Activated T-helper 1 cell treated with anti-CD3 and anti-CD28 coated beads, Interleukin-12 subunit alpha, Interleukin-12 subunit beta, Interleukin-2, Interleukin-4 antibody, amounts not matched to agents 30 ng/mL and 10 ng/mL and 1 ng/mL, durations not matched to agents 14 hours and 24 hours and 36 hours (primary cell): ENCODE measurements around the gene PRDM15. TPM values are rescaled to one million over a fixed set of nuclear protein-coding genes. Genes with fewer than 3 reads are reported as not detected.

Source experiments
- DNase-seq: peaks from one replicate; pipeline ENCODE4 v3.0.0; 2021; ENCODE audit warnings: low spot score
- H3K27ac Mint-ChIP-seq: one replicate; pipeline ENCODE4 v1.8.0; 2021; ENCODE audit warnings: mild to moderate bottlenecking, mixed read lengths
- H3K27me3 Mint-ChIP-seq: one replicate; pipeline ENCODE4 v1.8.0; 2022; ENCODE audit warnings: mild to moderate bottlenecking, moderate library complexity, mixed read lengths; ENCODE audit not compliant: insufficient read depth
- H3K36me3 Mint-ChIP-seq: one replicate; pipeline ENCODE4 v1.8.0; 2021; ENCODE audit warnings: low read depth, mixed read lengths
- H3K4me1 Mint-ChIP-seq: one replicate; pipeline ENCODE4 v1.8.0; 2021; ENCODE audit warnings: low read depth, mixed read lengths
- H3K4me3 Mint-ChIP-seq: one replicate; pipeline ENCODE4 v1.8.0; 2021; ENCODE audit warnings: mild to moderate bottlenecking, moderate library complexity, mixed read lengths
- H3K9me3 Mint-ChIP-seq: one replicate; pipeline ENCODE4 v1.8.0; 2021; ENCODE audit warnings: mixed read lengths
- intact Hi-C: fragments of 100-400 bp; cut with micrococcal nuclease; formaldehyde crosslinking; loops from one replicate; pipeline ENCODE4 v1.15.1; 2024
- total RNA-seq: library from RNA; stranded (reverse); gene quantifications from 2 replicates; pipeline ENCODE4 v1.2.3, GENCODE V29; 2022

Gene PRDM15
- total RNA-seq = 18.1 and 18.4 TPM in 2 replicates

DNA sequence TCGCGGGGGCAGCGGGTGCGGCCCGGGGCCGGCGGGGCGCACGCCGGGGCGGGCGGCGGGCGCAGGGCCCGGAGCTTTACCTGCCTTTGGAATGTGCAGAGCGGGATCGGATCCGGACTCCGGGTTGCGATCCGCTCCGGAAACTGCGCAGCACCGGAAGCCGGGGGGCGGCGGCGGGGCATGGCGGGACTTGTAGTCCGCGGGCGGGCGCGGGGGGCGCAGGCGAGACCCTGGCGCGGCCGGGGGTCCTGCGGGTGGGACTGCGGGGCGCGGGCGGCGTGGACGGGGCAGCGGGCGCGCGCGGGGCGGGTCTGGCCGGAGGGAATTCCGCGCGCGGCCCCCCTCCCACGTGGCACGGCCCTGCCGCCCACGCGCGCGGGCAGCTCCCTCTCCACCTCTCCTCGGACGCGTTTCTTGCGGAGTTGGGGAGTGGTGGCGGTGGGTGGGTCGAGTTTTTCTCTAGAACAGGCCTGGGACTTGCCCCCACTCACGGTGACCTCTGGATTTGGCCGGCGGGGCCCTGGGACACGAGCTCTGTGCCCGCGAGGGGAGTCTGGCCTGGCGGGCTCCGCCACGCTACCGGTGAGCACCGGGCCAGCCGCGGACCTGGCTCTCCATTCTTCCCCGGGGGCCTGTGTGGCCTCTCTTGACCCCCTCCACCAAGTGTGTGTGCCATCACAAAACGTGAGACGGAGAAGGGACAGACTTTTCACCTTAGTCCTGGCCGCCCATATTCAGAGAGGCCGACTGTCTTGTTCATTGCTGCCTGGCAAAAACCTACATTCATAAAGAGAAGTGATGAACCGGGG lies at the start of gene PRDM15:
TSS of gene PRDM15 (minus strand) at position 155 of the 809 bp plus-strand sequence. CDS start 18,981 bp downstream, outside the sequence.
- DNase-seq = peak; percentile 79

DNA sequence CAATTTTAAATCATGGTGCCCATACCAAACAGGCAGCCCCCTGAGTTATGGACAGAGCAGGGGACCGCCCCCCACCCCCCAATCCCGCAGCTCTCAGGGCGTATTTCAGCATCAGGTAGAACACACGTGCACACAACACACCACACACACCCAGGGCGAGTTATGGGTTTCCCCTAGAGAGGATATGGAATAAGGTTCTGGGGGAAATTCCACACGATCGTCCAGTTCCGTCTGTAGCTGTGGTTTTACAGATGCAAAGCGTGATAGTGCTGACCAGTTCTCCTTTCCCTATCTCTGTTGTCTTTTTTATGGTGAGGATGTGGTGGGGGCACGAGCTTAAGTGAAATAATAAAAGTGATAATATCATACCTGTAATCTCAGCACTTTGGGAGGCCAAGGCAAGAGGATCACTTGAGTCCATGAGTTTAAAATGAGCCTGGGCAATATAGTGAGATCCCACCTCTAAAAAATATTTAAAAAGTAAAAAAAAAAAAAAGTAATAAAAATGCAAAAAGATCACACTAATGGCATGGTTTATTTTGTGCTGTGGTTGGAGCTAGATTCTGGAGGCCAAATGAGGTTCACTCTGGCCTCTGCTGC lies 49.6 kb upstream of the PRDM15 start:
- no peak for DNase-seq
- Mint-ChIP-seq H3K27ac (no peak overlapping the region), H3K27me3 (no peaks in the 10 kb centered on the region), H3K36me3 (peaks cover 3% of the 10 kb centered on the region), H3K9me3 (no peaks in the 10 kb centered on the region), H3K4me3 (no peak overlapping the region), H3K4me1 (peaks cover 66% of the 10 kb centered on the region)
- intact Hi-C loops = loop anchor here (2.0 kb wide), 1 partner anchor 72 kb away; no protein-coding TSS in a partner anchor

More for the DNA sequence above, at the start of gene PRDM15:
- Mint-ChIP-seq H3K27ac (peak within 1 kb of the TSS; percentile 99), H3K4me1 (peaks cover 26% of the 10 kb centered on the region), H3K9me3 (no peaks in the 10 kb centered on the region), H3K27me3 (no peaks in the 10 kb centered on the region), H3K36me3 (peaks cover 3% of the 10 kb centered on the region), H3K4me3 (peak within 1 kb of the TSS; percentile 91)
- intact Hi-C loops = loop anchor here (1.0 to 5.0 kb wide), 5 partner anchors 22 to 238 kb away; partner anchors contain the start of gene ZBTB21

- H3K27me3 Mint-ChIP-seq = no peaks in the 10 kb centered on the region
- H3K27ac Mint-ChIP-seq = peak overlapping the region; percentile 44
- H3K9me3 Mint-ChIP-seq = no peaks in the 10 kb centered on the region
- intact Hi-C loops = loop anchor here (2.0 kb wide), 2 partner anchors 25 to 73 kb away; no protein-coding TSS in a partner anchor
- H3K36me3 Mint-ChIP-seq = peaks cover 3% of the 10 kb centered on the region
- H3K4me3 Mint-ChIP-seq = no peak overlapping the region
- peaks cover 71% of the 10 kb centered on the region for H3K4me1 Mint-ChIP-seq
- DNase-seq = no peak
These were observed 48.7 kb upstream of the PRDM15 start for GRCh38 chr21:41927727-41928409.

DNA sequence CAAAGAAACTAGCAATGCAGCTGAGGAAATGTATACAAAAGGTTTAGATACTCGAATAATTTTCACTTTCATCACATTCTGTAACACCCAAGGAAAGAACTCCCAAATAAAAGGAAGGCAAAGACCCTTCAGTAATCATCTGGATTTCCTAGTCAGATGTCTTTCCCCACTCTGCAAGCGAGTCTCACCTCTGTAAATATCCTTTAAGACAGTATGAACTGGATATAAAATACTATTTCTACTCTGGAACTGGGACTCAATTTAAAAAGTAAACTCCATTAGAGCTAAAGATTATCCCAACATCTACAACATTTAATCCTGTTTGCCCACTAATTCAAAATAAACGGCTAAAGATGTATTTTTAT lies 47.6 kb upstream of the PRDM15 start:
- no peak for DNase-seq
- H3K27me3 Mint-ChIP-seq = peaks cover 1% of the 10 kb centered on the region
- H3K4me3 Mint-ChIP-seq = peak overlapping the region; percentile 84
- H3K9me3 Mint-ChIP-seq = no peaks in the 10 kb centered on the region
- intact Hi-C loops = loop anchor here (1.0 to 2.0 kb wide), 3 partner anchors 25 to 48 kb away; no protein-coding TSS in a partner anchor
- peaks cover 66% of the 10 kb centered on the region for H3K4me1 Mint-ChIP-seq
- peaks cover 4% of the 10 kb centered on the region for H3K36me3 Mint-ChIP-seq
- peak overlapping the region; percentile 92 for H3K27ac Mint-ChIP-seq

GRCh38 chr21:41926117-41926806 lies 47.1 kb upstream of the PRDM15 start:
- peaks cover 69% of the 10 kb centered on the region for H3K4me1 Mint-ChIP-seq
- H3K36me3 Mint-ChIP-seq = peaks cover 6% of the 10 kb centered on the region
- no peaks in the 10 kb centered on the region for H3K9me3 Mint-ChIP-seq
- H3K27me3 Mint-ChIP-seq = peaks cover 6% of the 10 kb centered on the region
- peak; percentile 35 for DNase-seq
- intact Hi-C loops = loop anchor here (1.0 to 2.0 kb wide), 3 partner anchors 25 to 48 kb away; no protein-coding TSS in a partner anchor
- H3K27ac Mint-ChIP-seq = peak overlapping the region; percentile 92
- H3K4me3 Mint-ChIP-seq = peak overlapping the region; percentile 84

DNA sequence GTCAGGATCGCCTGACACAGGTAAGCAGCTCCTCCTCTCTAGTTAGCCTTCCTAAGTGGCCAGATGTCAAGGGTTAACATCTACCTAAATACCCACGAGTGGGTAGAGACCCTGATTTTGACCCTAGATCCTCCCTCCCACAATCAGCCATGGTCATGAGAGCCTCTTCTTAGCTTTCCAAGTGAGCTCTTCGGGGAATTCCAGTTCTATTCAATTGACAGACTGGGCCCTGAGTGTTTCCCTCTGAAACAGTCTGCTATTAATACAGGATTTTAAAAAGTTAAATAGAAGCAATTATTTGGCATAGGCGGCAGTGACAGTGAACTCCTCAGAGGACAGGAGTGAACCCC lies 46.6 kb upstream of the PRDM15 start:
- intact Hi-C loops = loop anchor here (1.0 to 2.0 kb wide), 3 partner anchors 24 to 47 kb away; no protein-coding TSS in a partner anchor
- Mint-ChIP-seq H3K27me3 (peaks cover 6% of the 10 kb centered on the region), H3K27ac (peak overlapping the region; percentile 92), H3K4me1 (peaks cover 69% of the 10 kb centered on the region), H3K9me3 (no peaks in the 10 kb centered on the region), H3K36me3 (peaks cover 6% of the 10 kb centered on the region), H3K4me3 (peak overlapping the region; percentile 84)
- no peak for DNase-seq

GRCh38 chr21:41924368-41924754 lies 45.2 kb upstream of the PRDM15 start:
- intact Hi-C loops = no loop called here
- DNase-seq = no peak
- no peaks in the 10 kb centered on the region for H3K9me3 Mint-ChIP-seq
- H3K27me3 Mint-ChIP-seq = peaks cover 6% of the 10 kb centered on the region
- H3K27ac Mint-ChIP-seq = no peak overlapping the region
- peaks cover 61% of the 10 kb centered on the region for H3K4me1 Mint-ChIP-seq
- H3K4me3 Mint-ChIP-seq = no peak overlapping the region
- H3K36me3 Mint-ChIP-seq = peaks cover 6% of the 10 kb centered on the region

- Mint-ChIP-seq H3K36me3 (peaks cover 6% of the 10 kb centered on the region), H3K9me3 (no peaks in the 10 kb centered on the region), H3K27ac (peak overlapping the region; percentile 24), H3K4me1 (peaks cover 57% of the 10 kb centered on the region), H3K27me3 (peaks cover 6% of the 10 kb centered on the region), H3K4me3 (no peak overlapping the region)
- no peak for DNase-seq
- intact Hi-C loops = no loop called here
These were observed 44.7 kb upstream of the PRDM15 start for GRCh38 chr21:41923631-41924367.

- no peak overlapping the region for H3K27ac Mint-ChIP-seq
- intact Hi-C loops = no loop called here
- H3K27me3 Mint-ChIP-seq = peaks cover 6% of the 10 kb centered on the region
- DNase-seq = no peak
- peaks cover 6% of the 10 kb centered on the region for H3K36me3 Mint-ChIP-seq
- no peaks in the 10 kb centered on the region for H3K9me3 Mint-ChIP-seq
- H3K4me3 Mint-ChIP-seq = no peak overlapping the region
- peaks cover 50% of the 10 kb centered on the region for H3K4me1 Mint-ChIP-seq
These were observed 44.0 kb upstream of the PRDM15 start for GRCh38 chr21:41923186-41923585.

- intact Hi-C loops = no loop called here
- H3K36me3 Mint-ChIP-seq = peaks cover 6% of the 10 kb centered on the region
- H3K4me1 Mint-ChIP-seq = peaks cover 34% of the 10 kb centered on the region
- H3K27me3 Mint-ChIP-seq = peaks cover 6% of the 10 kb centered on the region
- no peak overlapping the region for H3K4me3 Mint-ChIP-seq
- H3K27ac Mint-ChIP-seq = no peak overlapping the region
- DNase-seq = no peak
- no peaks in the 10 kb centered on the region for H3K9me3 Mint-ChIP-seq
These were observed 41.9 kb upstream of the PRDM15 start for GRCh38 chr21:41921021-41921420.

GRCh38 chr21:41920476-41920875 lies 41.3 kb upstream of the PRDM15 start:
- H3K27ac Mint-ChIP-seq = no peak overlapping the region
- H3K27me3 Mint-ChIP-seq = peaks cover 6% of the 10 kb centered on the region
- DNase-seq = no peak
- H3K9me3 Mint-ChIP-seq = no peaks in the 10 kb centered on the region
- peaks cover 28% of the 10 kb centered on the region for H3K4me1 Mint-ChIP-seq
- intact Hi-C loops = no loop called here
- peaks cover 5% of the 10 kb centered on the region for H3K36me3 Mint-ChIP-seq
- H3K4me3 Mint-ChIP-seq = no peak overlapping the region
